Measurements from ENCODE around the gene ATXN10.
"Not testable (repeated sequence)": the region's sequence is repeated elsewhere in the genome, so short reads cannot be mapped to it uniquely, and the experiment has no call there.

Gene ATXN10

GRCh38 chr22:45680932-45681700 is 9.5 kb downstream of the ATXN10 start:
- FAIRE-seq = no peak

- no peak for FAIRE-seq
These were observed 10.4 kb downstream of the ATXN10 start for GRCh38 chr22:45682064-45682463.

DNA sequence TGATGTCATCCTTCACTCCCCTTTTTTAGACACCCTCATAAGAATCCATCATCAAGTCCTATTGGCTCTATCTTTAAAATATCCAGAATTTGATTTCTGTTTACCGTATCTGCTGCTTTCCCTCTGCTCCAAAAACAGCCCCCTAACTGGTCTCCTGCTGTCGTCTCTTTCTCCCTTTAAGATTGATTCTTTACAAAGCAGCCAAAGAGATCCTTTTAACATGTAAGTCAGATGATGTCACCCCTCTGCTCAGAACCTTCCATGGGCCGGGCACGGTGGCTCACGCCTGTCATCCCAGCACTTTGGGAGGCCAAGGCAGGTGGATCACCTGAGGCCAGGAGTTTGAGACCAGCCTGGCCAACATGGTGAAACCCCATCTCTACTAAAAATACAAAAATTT is 11.1 kb downstream of the ATXN10 start:
- FAIRE-seq = not testable (repeated sequence)

DNA sequence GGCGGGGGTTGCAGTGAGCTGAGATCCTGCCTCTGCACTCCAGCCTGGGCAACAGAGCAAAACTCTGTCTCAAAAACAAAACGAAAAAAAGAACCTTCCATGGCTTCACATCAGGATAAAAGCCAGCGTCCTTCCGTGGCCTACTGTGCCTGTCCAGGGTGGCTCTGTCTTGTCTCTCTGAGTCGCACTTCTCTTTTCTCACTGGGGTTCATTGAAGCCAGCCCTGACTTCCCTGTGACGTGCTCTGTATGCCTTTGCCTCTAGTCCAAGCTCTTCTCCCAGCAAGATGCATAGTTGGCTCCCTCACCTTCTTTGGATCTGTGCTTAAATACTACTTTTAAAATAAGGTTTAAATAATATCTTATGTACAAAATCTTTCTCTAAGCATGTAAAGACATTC is 11.6 kb downstream of the ATXN10 start:
- no peak for FAIRE-seq

GRCh38 chr22:45683680-45684079 is 12.0 kb downstream of the ATXN10 start:
- no peak for FAIRE-seq

GRCh38 chr22:45684169-45684568 is 12.5 kb downstream of the ATXN10 start:
- FAIRE-seq = no peak

GRCh38 chr22:45684752-45685574 is 13.3 kb downstream of the ATXN10 start:
- FAIRE-seq = no peak

DNA sequence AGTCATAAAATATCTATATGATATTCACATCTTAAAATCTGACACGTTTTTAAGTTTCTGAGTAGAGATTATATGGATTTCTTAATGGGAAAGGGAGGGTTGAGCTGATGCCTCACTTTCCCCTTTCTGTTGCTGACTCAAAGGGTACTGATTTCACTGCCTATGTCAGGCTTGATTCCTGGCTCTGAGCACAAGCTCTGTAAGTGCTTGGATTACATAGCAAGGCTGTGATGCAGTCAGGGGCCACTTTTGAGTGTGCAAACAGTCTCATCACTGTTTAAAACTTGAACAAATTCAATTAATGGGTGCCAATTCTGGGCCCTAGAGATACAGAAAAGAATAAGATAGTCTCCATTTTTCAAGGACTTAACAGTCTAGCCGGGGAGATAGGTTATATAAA is 14.4 kb downstream of the ATXN10 start:
- FAIRE-seq = no peak

GRCh38 chr22:45686836-45687235 is 15.2 kb downstream of the ATXN10 start:
- FAIRE-seq = no peak

DNA sequence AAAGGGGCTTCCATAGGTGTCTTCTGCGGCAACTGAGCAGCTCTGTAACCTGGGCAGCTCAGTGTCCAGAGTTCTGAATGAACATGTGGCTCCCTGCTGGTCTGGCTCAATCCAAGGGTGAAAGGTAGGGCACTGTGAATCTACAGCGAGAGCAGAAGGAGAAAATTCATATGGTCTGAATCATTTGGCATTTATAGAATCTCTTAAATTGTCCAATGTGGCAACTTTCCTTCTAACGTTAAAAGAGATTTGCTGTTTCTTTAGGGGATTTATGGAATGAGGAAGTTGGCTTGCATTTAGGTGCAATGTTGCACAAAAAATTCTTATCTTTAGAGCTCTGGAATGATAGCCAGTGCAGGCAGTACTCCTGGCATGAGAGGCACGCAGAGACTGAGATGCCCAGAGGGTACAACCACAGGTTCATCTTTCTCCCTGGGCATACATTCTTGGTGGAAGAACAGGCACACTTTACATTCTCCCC is 17.0 kb downstream of the ATXN10 start:
- no peak for FAIRE-seq

- no peak for FAIRE-seq
These were observed 17.6 kb downstream of the ATXN10 start for GRCh38 chr22:45689211-45689610.

- FAIRE-seq = no peak
These were observed 18.4 kb downstream of the ATXN10 start for GRCh38 chr22:45690008-45690407.

GRCh38 chr22:45692549-45692948 is 20.9 kb downstream of the ATXN10 start:
- no peak for FAIRE-seq

DNA sequence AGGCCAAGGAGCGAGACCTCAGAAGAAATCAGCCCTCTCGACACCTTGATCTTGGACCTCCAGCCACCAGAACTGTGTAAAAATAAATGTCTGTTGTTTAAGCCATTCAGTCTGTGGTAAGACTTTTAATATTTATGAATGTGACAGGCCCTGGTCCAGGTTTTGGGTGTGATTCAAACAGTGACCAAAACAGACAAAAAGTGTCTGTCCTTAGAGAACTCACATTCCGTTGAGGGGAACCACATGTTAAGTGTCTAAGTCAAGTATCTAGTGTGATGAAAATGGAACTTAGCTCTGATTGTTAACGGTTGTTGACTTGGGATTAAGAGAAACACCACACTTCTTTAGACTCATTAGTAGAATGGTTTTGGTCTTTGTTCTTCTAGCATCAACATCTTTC is 22.2 kb downstream of the ATXN10 start:
- no peak for FAIRE-seq

- FAIRE-seq = no peak
These were observed 24.6 kb downstream of the ATXN10 start for GRCh38 chr22:45696227-45696626.

GRCh38 chr22:45698094-45698493 is 26.5 kb downstream of the ATXN10 start:
- FAIRE-seq = no peak

GRCh38 chr22:45702981-45703380 is 31.3 kb downstream of the ATXN10 start:
- FAIRE-seq = no peak

GRCh38 chr22:45703758-45704157 is 32.1 kb downstream of the ATXN10 start:
- no peak for FAIRE-seq

GRCh38 chr22:45704648-45705047 is 33.0 kb downstream of the ATXN10 start:
- FAIRE-seq = no peak

DNA sequence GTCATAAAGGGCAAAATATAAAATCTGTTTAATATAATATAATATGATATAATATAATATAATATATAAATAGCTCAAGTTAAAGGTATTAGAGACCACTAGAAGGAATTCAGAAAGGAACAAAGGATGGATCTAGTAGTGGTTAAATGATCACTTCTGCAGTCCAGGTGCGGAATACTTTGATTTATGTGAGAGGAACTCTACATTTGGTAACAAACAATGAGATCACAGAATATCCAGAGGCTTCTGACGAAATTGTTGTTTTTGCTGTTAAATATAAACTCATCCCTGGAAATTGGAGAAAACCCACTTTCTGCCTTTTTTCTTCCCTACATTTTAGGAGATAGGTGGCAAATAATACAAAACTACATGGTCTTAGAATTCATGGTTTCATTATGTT is 36.0 kb downstream of the ATXN10 start:
- FAIRE-seq = no peak

DNA sequence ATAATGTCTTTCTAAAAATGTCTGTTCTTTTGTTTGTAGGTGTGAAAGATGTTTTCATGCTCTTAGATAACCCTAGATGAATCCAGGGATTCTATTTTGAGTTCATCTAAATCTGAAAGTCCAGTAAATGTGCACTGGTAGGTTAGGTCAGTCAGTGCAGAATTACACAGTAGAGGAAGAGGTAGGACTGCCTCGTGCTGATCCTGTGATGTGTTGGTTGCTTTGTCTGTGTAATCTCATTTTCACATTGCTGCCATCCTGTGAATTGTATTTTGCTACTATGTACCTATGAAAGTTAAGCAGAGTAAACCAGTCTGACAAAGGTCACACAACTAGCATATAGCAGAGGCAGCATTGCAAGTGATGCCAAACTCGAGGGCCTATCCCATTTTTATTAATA is 36.5 kb downstream of the ATXN10 start:
- no peak for FAIRE-seq

GRCh38 chr22:45709060-45709739 is 37.6 kb downstream of the ATXN10 start:
- FAIRE-seq = no peak

GRCh38 chr22:45709866-45710265 is 38.2 kb downstream of the ATXN10 start:
- FAIRE-seq = no peak

- no peak for FAIRE-seq
These were observed 38.8 kb downstream of the ATXN10 start for GRCh38 chr22:45710469-45710868.
